GM12878 (cell line): ENCODE measurements around the gene HOMER2. TPM values are rescaled to one million over a fixed set of nuclear protein-coding genes. Genes with fewer than 3 reads are reported as not detected.

Source experiments
- ATAC-seq: fragments of 200-7000 bp; cut with Tn5 transposase; 3 replicates; pipeline ENCODE4 v1.9.1; 2020; ENCODE audit warnings: mild to moderate bottlenecking, moderate library complexity
- BruUV-seq: library from RNA; stranded (reverse); fragments of 400-500 nt; replicated peaks from 2 replicates; lab custom pipeline; 2021; lab: Mats Ljungman, UMichigan
- CTCF ChIA-PET: fragments of 300-600 bp; sonication (Branson Sonifier 250); formaldehyde crosslinking; extraction: SDS; loops from one replicate; lab custom pipeline; 2021; ENCODE audit warnings: inconsistent platforms; lab: Yijun Ruan, JAX
- POLR2A ChIA-PET: fragments of 350-600 bp; formaldehyde crosslinking; extraction: SDS; loops from one replicate; lab custom pipeline; 2021; ENCODE audit warnings: inconsistent platforms; lab: Charles Lee
- RAD21 ChIA-PET: fragments of 300-600 bp; sonication (Branson Sonifier 250); formaldehyde crosslinking; loops from one replicate; lab custom pipeline; 2023; ENCODE audit warnings: antibody characterized with exemption; ENCODE audit not compliant: unreplicated experiment; lab: Charles Lee
- SMC1A ChIA-PET: fragments of 300-600 bp; sonication (Branson Sonifier 250); formaldehyde crosslinking; loops from one replicate; lab custom pipeline; 2023; ENCODE audit not compliant: unreplicated experiment, uncharacterized antibody; lab: Charles Lee
- DNase-seq: peaks from one replicate; pipeline ENCODE4 v3.0.0-alpha.2; 2011; ENCODE audit warnings: low read depth, low spot score
- FAIRE-seq: peaks from 3 replicates; lab custom pipeline; 2011; peaks lifted over from hg19 to GRCh38; lab: Jason Lieb, UNC
- H2AFZ ChIP-seq: 2 replicates; pipeline ENCODE4 v1.6.0; 2011; ENCODE audit warnings: low read depth, low read length, control low read depth; ENCODE audit not compliant: control insufficient read depth
- H3K27ac ChIP-seq: 2 replicates; pipeline ENCODE4 v1.5.1; 2011; ENCODE audit warnings: control low read depth; ENCODE audit not compliant: control insufficient read depth, insufficient read depth
- H3K27me3 ChIP-seq, 2 experiments: replicated peaks in 1 of 2; 2 replicates each; pipeline versions ENCODE4 v1.6.0 to v1.6.1; 2011; ENCODE audit warnings: low read length in 1 of 2; ENCODE audit not compliant: control insufficient read depth in 2 of 2, insufficient read depth in 2 of 2
- H3K36me3 ChIP-seq, 2 experiments: 2 replicates each; pipeline ENCODE4 v1.5.1; 2011; ENCODE audit warnings: low read length in 1 of 2; ENCODE audit not compliant: control insufficient read depth in 2 of 2, insufficient read depth in 2 of 2
- H3K4me1 ChIP-seq: 2 replicates; pipeline ENCODE4 v1.6.1; 2011; ENCODE audit warnings: mild to moderate bottlenecking, low read length, moderate library complexity, mixed read lengths; ENCODE audit not compliant: control insufficient read depth, insufficient read depth
- H3K4me2 ChIP-seq: 2 replicates; pipeline ENCODE4 v1.6.0; 2011; ENCODE audit warnings: control low read depth; ENCODE audit not compliant: control insufficient read depth, insufficient read depth
- H3K4me3 ChIP-seq: fragments of 200-600 bp; sonication (generic); 2 replicates; pipeline ENCODE4 v1.5.1; 2016
- H3K79me2 ChIP-seq: 2 replicates; pipeline ENCODE4 v1.6.0; 2011; ENCODE audit warnings: low read length; ENCODE audit not compliant: control insufficient read depth, insufficient read depth
- H3K9ac ChIP-seq: 2 replicates; pipeline ENCODE4 v1.8.0; 2011; ENCODE audit warnings: low read length, control low read depth, mixed read lengths; ENCODE audit not compliant: control insufficient read depth, insufficient read depth
- H3K9me3 ChIP-seq: replicated peaks from 3 replicates; pipeline ENCODE4 v1.5.1; 2011; ENCODE audit warnings: mild to moderate bottlenecking, low read length; ENCODE audit not compliant: control insufficient read depth, insufficient read depth
- H4K20me1 ChIP-seq: 2 replicates; pipeline ENCODE4 v1.6.0; 2011; ENCODE audit not compliant: control insufficient read depth, insufficient read depth
- ASH2L ChIP-seq: fragments of 300-600, 200-600 bp; sonication (generic); IDR thresholded peaks from 2 replicates; pipeline ENCODE4 v1.6.1; 2017; ENCODE audit warnings: low read depth, mild to moderate bottlenecking, borderline replicate concordance
- BRCA1 ChIP-seq: IDR thresholded peaks from 2 replicates; pipeline ENCODE4 v1.6.1; 2011; ENCODE audit warnings: low read depth, low read length, improper control_type of control experiment
- IKZF1 ChIP-seq: fragments of 450-650 bp; conservative IDR thresholded peaks from 2 replicates; pipeline ENCODE4 v1.6.1; 2017; ENCODE audit warnings: antibody characterized with exemption, mild to moderate bottlenecking
- MTA2 ChIP-seq: fragments of 450-650 bp; IDR thresholded peaks from 2 replicates; pipeline ENCODE4 v1.6.1; 2016; ENCODE audit warnings: low read depth, mild to moderate bottlenecking, moderate library complexity
- NFYB ChIP-seq: IDR thresholded peaks from 2 replicates; pipeline ENCODE4 v1.6.1; 2011; ENCODE audit warnings: low read depth, mild to moderate bottlenecking, low read length, improper control_type of control experiment, moderate library complexity; ENCODE audit not compliant: insufficient read depth
- NR2F1 ChIP-seq: fragments of 450-650 bp; conservative IDR thresholded peaks from 2 replicates; pipeline ENCODE4 v1.6.1; 2017; ENCODE audit warnings: mild to moderate bottlenecking
- POU2F2 ChIP-seq: IDR thresholded peaks from 3 replicates; pipeline ENCODE4 v1.6.1; 2011; ENCODE audit warnings: low read depth, mild to moderate bottlenecking, low read length, borderline replicate concordance
- RCOR1 ChIP-seq: conservative IDR thresholded peaks from 2 replicates; pipeline ENCODE4 v1.6.1; 2012; ENCODE audit warnings: low read depth, low read length, improper control_type of control experiment
- SPI1 ChIP-seq: IDR thresholded peaks from 2 replicates; pipeline ENCODE4 v1.6.1; 2011; ENCODE audit warnings: low read depth, mild to moderate bottlenecking, low read length, moderate library complexity, borderline replicate concordance; ENCODE audit not compliant: insufficient read depth
- SRF ChIP-seq, 2 experiments: IDR thresholded peaks; 2 replicates each; pipeline ENCODE4 v1.6.1; 2011; ENCODE audit warnings: low read depth in 2 of 2, low read length in 2 of 2, mild to moderate bottlenecking in 1 of 2, moderate library complexity in 1 of 2
- TBL1XR1 ChIP-seq: IDR thresholded peaks from 2 replicates; pipeline ENCODE4 v1.6.1; 2012; ENCODE audit warnings: low read depth, low read length, improper control_type of control experiment
- YBX1 ChIP-seq: fragments of 450-650 bp; IDR thresholded peaks from 2 replicates; pipeline ENCODE4 v1.6.1; 2016; ENCODE audit warnings: antibody characterized with exemption
- ZBED1 ChIP-seq: IDR thresholded peaks from 2 replicates; pipeline ENCODE4 v1.6.1; 2016; ENCODE audit warnings: borderline replicate concordance
- WGBS: methylation state at CpG from one replicate; pipeline ENCODE4 v1.1.6; 2016; ENCODE audit warnings: low lambda C conversion rate; ENCODE audit not compliant: insufficient replicate concordance, insufficient coverage; ENCODE audit errors: missing lambda C conversion rate; 5-methylcytosine and 5-hydroxymethylcytosine counted together
- in situ Hi-C: fragments of 300-500 bp; cut with MboI; formaldehyde crosslinking; loops from 9 replicates; pipeline ENCODE4 v1.14.3; 2018; ENCODE audit warnings: mixed read lengths
- intact Hi-C: fragments of 100-400 bp; cut with micrococcal nuclease; formaldehyde crosslinking; loops from one replicate; pipeline ENCODE4 v1.14.2; 2022; ENCODE audit not compliant: unreplicated experiment
- polyA plus RNA-seq, 11 experiments: library from polyadenylated mRNA; depleted of rRNA in 4 of 11; unstranded in 6 of 11; stranded (reverse) in 5 of 11; fragments of >200 nt; fragmentation: Nextera tagmentation in 4 of 11; fragmentation: Illumina TruSeq in 1 of 11; extraction: Ambion mirVana in 4 of 11; extraction: Trizol in 1 of 11; gene quantifications; 1 replicate in 1 of 11; 2 replicates in 10 of 11; pipeline versions ENCODE4 v1.2.1 to v1.2.3, GENCODE V29; 2011 to 2016; ENCODE audit warnings: inconsistent platforms in 2 of 11, missing spikeins in 2 of 11, low read depth in 1 of 11
- total RNA-seq, 4 experiments: library from RNA; depleted of rRNA in 3 of 4; stranded (reverse); fragments of >200 nt in 3 of 4; fragmentation: Illumina TruSeq in 1 of 4; extraction: Trizol in 1 of 4; gene quantifications; 2 replicates each; pipeline versions ENCODE4 v1.2.1 to v1.2.3, GENCODE V29; 2013 to 2021
- TF ChIP-seq, protein P1 (sequence below): fragments of 150-350 bp; IDR thresholded peaks from 2 replicates; pipeline ENCODE4 v1.6.1; 2014; ENCODE audit warnings: mild to moderate bottlenecking, low read depth, low read length
- TF ChIP-seq, protein P2 (sequence below): fragments of 450-650 bp; IDR thresholded peaks from 2 replicates; pipeline ENCODE4 v1.6.1; 2017; ENCODE audit warnings: mild to moderate bottlenecking, moderate library complexity

HOMER2 gene
- total and polyA plus RNA-seq, 10 of the 15 experiments (the other 5 are each of a cell fraction or from before 2014, with no cell fraction given), result 0.60 to 5.0 (median 1.8) TPM

DNA sequence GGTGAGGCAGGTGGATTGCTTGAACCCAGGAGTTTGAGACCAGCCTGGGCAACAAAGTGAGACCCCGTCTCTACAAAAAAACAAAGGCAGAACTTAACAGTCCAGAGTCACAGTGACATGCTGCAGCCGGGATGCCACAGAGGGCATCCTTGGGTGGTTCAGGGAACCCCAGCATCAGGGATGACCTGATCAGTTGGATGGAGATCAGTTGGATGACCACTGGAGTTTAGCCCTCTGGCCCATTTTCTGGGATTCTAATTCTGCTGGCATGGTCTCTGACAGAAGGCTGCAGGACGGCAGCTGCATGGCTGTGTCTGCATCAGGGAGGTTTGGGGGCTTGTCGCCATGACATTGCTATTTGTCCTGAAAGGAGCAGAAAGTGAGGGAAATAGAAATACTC is 123.3 kb downstream of the HOMER2 start (continued):
- no peak for TF ChIP-seq MTA2

DNA sequence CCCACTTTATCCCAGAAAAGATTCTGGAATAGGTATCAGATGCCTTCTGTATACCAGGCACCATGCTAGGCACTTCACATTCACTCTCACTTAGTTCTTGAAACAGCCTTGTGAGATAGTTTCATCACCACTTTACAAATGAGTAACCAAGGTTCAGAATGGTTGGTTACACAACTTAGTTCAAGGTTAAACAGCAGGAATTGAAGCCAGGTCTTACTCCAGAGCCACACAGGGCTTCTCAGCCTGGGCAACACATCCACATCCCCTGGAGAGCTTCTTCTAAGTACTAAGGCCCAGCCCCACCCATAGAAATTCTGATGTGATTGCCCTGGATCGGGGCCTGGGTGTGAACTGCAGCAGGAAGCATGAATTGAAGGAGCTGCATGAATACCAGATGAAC is 124.4 kb downstream of the HOMER2 start:
- Histone ChIP-seq H3K79me2 (no peaks in the 10 kb centered on the region), H2AFZ (no peak overlapping the region), H4K20me1 (peaks cover 5% of the 10 kb centered on the region; the same call in 1 of the 2 replicates), H3K27me3 (no peaks in the 10 kb centered on the region), H3K9me3 (no peaks in the 10 kb centered on the region), H3K36me3 (peaks cover 16 to 35% of the 10 kb centered on the region in 2 experiments), H3K4me3 (no peak overlapping the region), H3K4me1 (peaks cover 14% of the 10 kb centered on the region), H3K27ac (no peak overlapping the region), H3K4me2 (no peak overlapping the region), H3K9ac (no peak overlapping the region)
- FAIRE-seq (no peak), ATAC-seq (no peak), DNase-seq (no peak)
- WGBS, result 31% methylated on average over 1 of the region's 1 CpG
- SMC1A ChIA-PET, result interaction anchor here (1.0 kb wide), 1 partner anchor 17 kb away, joined by 3 read pairs; no protein-coding TSS in a partner anchor
- intact Hi-C loops (no loop called here), in situ Hi-C loops (no loop called here)
- BruUV-seq, result no TSS peak
- RAD21 ChIA-PET, result no interaction called here
- CTCF ChIA-PET, result no interaction called here
- POLR2A ChIA-PET, result interaction anchor here (0.5 kb wide), 1 partner anchor 541 kb away, joined by 3 read pairs; no protein-coding TSS in a partner anchor
- TF ChIP-seq RCOR1 (no peak), SPI1 (no peak), SRF (IDR thresholded peaks at IDR 0.05; ENCODE audit: low read depth in 2 of 2, low read length in 2 of 2) (no peak), NR2F1 (no peak), YBX1 (no peak), IKZF1 (no peak), TBL1XR1 (no peak), BRCA1 (no peak), ASH2L (no peak), ZBED1 (no peak), POU2F2 (no peak), NFYB (no peak)
- TF ChIP-seq, protein P1, sequence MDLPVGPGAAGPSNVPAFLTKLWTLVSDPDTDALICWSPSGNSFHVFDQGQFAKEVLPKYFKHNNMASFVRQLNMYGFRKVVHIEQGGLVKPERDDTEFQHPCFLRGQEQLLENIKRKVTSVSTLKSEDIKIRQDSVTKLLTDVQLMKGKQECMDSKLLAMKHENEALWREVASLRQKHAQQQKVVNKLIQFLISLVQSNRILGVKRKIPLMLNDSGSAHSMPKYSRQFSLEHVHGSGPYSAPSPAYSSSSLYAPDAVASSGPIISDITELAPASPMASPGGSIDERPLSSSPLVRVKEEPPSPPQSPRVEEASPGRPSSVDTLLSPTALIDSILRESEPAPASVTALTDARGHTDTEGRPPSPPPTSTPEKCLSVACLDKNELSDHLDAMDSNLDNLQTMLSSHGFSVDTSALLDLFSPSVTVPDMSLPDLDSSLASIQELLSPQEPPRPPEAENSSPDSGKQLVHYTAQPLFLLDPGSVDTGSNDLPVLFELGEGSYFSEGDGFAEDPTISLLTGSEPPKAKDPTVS, result no peak
- TF ChIP-seq, protein P2, sequence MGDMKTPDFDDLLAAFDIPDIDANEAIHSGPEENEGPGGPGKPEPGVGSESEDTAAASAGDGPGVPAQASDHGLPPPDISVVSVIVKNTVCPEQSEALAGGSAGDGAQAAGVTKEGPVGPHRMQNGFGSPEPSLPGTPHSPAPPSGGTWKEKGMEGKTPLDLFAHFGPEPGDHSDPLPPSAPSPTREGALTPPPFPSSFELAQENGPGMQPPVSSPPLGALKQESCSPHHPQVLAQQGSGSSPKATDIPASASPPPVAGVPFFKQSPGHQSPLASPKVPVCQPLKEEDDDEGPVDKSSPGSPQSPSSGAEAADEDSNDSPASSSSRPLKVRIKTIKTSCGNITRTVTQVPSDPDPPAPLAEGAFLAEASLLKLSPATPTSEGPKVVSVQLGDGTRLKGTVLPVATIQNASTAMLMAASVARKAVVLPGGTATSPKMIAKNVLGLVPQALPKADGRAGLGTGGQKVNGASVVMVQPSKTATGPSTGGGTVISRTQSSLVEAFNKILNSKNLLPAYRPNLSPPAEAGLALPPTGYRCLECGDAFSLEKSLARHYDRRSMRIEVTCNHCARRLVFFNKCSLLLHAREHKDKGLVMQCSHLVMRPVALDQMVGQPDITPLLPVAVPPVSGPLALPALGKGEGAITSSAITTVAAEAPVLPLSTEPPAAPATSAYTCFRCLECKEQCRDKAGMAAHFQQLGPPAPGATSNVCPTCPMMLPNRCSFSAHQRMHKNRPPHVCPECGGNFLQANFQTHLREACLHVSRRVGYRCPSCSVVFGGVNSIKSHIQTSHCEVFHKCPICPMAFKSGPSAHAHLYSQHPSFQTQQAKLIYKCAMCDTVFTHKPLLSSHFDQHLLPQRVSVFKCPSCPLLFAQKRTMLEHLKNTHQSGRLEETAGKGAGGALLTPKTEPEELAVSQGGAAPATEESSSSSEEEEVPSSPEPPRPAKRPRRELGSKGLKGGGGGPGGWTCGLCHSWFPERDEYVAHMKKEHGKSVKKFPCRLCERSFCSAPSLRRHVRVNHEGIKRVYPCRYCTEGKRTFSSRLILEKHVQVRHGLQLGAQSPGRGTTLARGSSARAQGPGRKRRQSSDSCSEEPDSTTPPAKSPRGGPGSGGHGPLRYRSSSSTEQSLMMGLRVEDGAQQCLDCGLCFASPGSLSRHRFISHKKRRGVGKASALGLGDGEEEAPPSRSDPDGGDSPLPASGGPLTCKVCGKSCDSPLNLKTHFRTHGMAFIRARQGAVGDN, result no peak
